Ovary (tissue), 9 donors: ENCODE measurements around the gene LDLRAD2. TPM values are rescaled to one million over a fixed set of nuclear protein-coding genes. Genes with fewer than 3 reads are reported as not detected.
"Not testable (repeated sequence)": the region's sequence is repeated elsewhere in the genome, so short reads cannot be mapped to it uniquely, and the experiment has no call there.

Experiments used
- DNase-seq, 5 donors: peaks; one replicate each; pipeline ENCODE4 v3.0.0-alpha.2; 2019 to 2020
- H3K27ac ChIP-seq, 2 donors: fragments of 200-600 bp; one replicate each; pipeline versions ENCODE4 v1.5.1 to v1.8.0; 2019 to 2022
- H3K27me3 ChIP-seq: fragments of 200-600 bp; one replicate; pipeline ENCODE4 v1.8.0; 2022
- H3K36me3 ChIP-seq: fragments of 200-600 bp; sonication (generic); one replicate; pipeline ENCODE4 v1.5.1; 2019
- H3K4me1 ChIP-seq: one replicate; pipeline ENCODE4 v1.8.1; 2013; ENCODE audit warnings: mild to moderate bottlenecking, moderate library complexity; ENCODE audit not compliant: insufficient read depth
- H3K4me3 ChIP-seq: fragments of 200-600 bp; sonication (generic); one replicate; pipeline ENCODE4 v1.5.1; 2017
- H3K9me3 ChIP-seq, 2 donors: fragments of 200-600 bp in 1 of 2; sonication (generic) in 1 of 2; one replicate each; pipeline versions ENCODE4 v1.5.1 to v1.8.1; 2013 to 2019; ENCODE audit warnings: mild to moderate bottlenecking in 1 of 2, moderate library complexity in 1 of 2
- EP300 ChIP-seq: sonication (generic); formaldehyde crosslinking; IDR thresholded peaks from one replicate; pipeline ENCODE4 v1.6.1; 2017; ENCODE audit warnings: antibody characterized with exemption
- POLR2A ChIP-seq: fragments of 450-650 bp; IDR thresholded peaks from one replicate; pipeline ENCODE4 v1.6.1; 2017; ENCODE audit warnings: antibody characterized with exemption, mild to moderate bottlenecking, moderate library complexity
- WGBS, 3 donors: extraction: QIAGEN DNeasy Blood & Tissue Kit in 1 of 3; methylation state at CpG; one replicate each; pipeline versions ENCODE4 v1.1.5 to v1.1.7; 2013 to 2017; 5-methylcytosine and 5-hydroxymethylcytosine counted together
- intact Hi-C, 4 donors: fragments of 100-400 bp; cut with DNase I; formaldehyde crosslinking; loops; one replicate each; pipeline versions ENCODE4 v1.11.0 to v1.15.1; 2022 to 2023
- polyA plus RNA-seq, 2 donors: library from polyadenylated mRNA; stranded (reverse); fragments of 200-250 nt in 1 of 2; fragments of 350-450 nt in 1 of 2; fragmentation: Illumina TruSeq in 1 of 2; extraction: RNeasy Lipid Tissue Mini Kit (QIAGEN cat#74804) in 1 of 2; gene quantifications; one replicate each; pipeline ENCODE4 v1.2.3, GENCODE V29; 2013 to 2014
- total RNA-seq, 7 donors: library from RNA; depleted of rRNA in 2 of 7; stranded (reverse); fragments of >200 nt in 2 of 7; fragmentation: NEBNext Ultra II Directional in 3 of 7; extraction: Animal tissue kit (Norgen Biotek cat#: 25700) in 3 of 7; gene quantifications; one replicate each; pipeline versions ENCODE4 v1.1.0 to v1.2.4, GENCODE V29; 2016 to 2023
- TF ChIP-seq, protein P1 (sequence below), 3 donors: fragments of 450-650 bp in 2 of 3; fragments of 200-600 bp in 1 of 3; IDR thresholded peaks; one replicate each; pipeline versions ENCODE4 v1.5.1 to v1.8.0; 2016 to 2022; ENCODE audit warnings: antibody characterized with exemption in 3 of 3, mild to moderate bottlenecking in 1 of 3
- donor health status: DM: no; HTN: no; CAD: no; lungs with moderate emphysema.
- donor health status: DM: no; HTN: no; CAD: no.
- donor health status: Bipolar disorder and iron deficiency.
- donor health status: DM: yes; HTN: yes; CAD: no.
- donor health status: DM: no; HTN: no; CAD: no.
- donor health status: DM: yes; HTN: yes; CAD: no.

LDLRAD2 gene
- total and polyA plus RNA-seq, 9 donors: 0.07 to 0.88 (median 0.23) TPM; not detected in 2

DNA sequence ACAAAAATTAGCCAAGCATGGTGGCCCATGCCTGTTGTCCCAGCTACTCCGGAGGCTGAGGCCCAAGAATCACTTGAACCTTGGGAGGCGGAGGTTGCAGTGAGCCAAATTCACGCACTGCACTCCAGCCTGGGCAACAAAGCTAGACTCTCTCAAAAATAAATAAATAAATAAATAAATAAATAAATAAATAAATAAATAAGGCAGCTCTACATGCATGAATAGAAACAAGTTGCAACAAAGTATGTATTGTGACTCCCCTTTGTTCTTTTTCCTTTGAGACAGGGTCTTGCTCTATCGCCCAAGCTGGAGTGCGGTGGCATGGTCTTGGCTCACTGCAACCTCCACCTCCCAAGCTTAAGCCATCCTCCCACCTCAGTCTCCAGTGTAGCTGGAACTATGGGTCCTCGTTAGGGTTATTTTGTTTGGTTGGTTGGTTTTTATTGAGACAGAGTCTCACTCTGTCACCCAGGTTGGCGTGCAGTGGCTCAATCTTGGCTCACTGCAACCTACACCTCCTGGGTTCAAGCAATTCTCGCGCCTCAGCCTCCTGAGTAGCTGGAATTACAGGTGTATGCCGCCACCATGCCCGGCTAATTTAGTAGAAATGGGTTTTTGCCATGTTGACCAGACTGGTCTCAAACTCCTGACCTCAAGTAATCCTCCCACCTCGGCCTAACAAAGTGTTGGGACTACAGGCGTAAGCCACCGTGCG is 37.1 kb upstream of the LDLRAD2 start:
- Histone ChIP-seq H3K27me3 (no peaks in the 10 kb centered on the region), H3K36me3 (no peaks in the 10 kb centered on the region), H3K9me3 (no peaks in the 10 kb centered on the region), H3K27ac (no peak overlapping the region), H3K4me3 (no peak overlapping the region), H3K4me1 (peaks cover 1% of the 10 kb centered on the region)
- intact Hi-C loops: no loop called here
- TF ChIP-seq POLR2A: no peak
- TF ChIP-seq, protein P1, sequence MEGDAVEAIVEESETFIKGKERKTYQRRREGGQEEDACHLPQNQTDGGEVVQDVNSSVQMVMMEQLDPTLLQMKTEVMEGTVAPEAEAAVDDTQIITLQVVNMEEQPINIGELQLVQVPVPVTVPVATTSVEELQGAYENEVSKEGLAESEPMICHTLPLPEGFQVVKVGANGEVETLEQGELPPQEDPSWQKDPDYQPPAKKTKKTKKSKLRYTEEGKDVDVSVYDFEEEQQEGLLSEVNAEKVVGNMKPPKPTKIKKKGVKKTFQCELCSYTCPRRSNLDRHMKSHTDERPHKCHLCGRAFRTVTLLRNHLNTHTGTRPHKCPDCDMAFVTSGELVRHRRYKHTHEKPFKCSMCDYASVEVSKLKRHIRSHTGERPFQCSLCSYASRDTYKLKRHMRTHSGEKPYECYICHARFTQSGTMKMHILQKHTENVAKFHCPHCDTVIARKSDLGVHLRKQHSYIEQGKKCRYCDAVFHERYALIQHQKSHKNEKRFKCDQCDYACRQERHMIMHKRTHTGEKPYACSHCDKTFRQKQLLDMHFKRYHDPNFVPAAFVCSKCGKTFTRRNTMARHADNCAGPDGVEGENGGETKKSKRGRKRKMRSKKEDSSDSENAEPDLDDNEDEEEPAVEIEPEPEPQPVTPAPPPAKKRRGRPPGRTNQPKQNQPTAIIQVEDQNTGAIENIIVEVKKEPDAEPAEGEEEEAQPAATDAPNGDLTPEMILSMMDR (IDR thresholded peaks at IDR 0.05): no peak
- no peak for TF ChIP-seq EP300
- 88 to 93% (median 92%) methylated on average over 15 of the region's 15 CpGs for WGBS, 3 donors
- no peak for DNase-seq

DNA sequence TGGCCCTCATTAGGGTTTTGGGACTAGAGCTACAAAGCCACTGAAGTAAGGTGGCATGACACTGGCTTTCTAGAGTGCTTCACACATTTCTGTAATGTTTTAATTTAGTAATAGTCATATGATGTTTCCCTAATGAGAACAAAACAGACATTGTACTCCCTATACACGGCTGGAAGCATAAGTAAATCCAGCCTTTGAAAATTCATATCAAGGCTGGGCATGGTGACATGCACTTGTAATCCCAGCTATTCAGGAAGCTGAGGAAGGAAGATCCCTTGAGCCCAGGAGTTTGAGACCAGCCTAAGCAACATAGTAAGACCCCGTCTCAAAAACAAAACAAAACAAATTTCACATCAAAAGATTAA is 36.5 kb upstream of the LDLRAD2 start:
- 24 to 31% (median 27%) methylated on average over 2 of the region's 2 CpGs for WGBS, 3 donors
- TF ChIP-seq, protein P1 (IDR thresholded peaks at IDR 0.05): no peak
- TF ChIP-seq POLR2A: no peak
- TF ChIP-seq EP300: no peak
- Histone ChIP-seq H3K9me3 (no peaks in the 10 kb centered on the region), H3K27me3 (no peaks in the 10 kb centered on the region), H3K36me3 (no peaks in the 10 kb centered on the region), H3K4me3 (no peak overlapping the region), H3K4me1 (peaks cover 1% of the 10 kb centered on the region), H3K27ac (no peak overlapping the region)
- no peak for DNase-seq
- intact Hi-C loops: no loop called here

DNA sequence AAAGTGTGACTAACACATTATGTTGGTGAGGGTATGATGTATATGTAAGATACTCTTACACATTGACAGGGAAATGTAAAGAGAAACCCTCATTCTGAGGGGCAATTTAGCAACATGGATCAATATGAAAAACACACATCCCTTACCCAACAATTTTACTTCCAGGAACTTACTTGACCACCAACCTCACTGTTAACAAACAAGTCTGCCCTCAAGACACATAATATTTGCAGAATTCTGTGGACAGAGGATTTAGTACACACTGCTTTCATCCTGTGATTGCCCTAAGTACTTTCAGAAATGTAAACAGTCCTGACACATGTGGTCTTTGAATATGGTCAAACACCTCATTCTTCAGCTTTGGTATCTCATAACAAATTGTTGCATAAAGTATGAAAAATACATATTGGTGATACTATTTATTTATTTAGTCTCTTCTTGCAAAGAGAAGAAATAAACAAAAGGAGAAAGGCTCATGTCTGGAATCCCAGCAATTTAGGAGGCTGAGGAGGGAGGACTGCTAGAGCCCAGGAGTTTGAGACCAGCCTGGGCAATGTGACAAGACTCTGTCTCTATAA is 36.0 kb upstream of the LDLRAD2 start:
- no peak for TF ChIP-seq POLR2A
- TF ChIP-seq EP300: no peak
- TF ChIP-seq, protein P1 (IDR thresholded peaks at IDR 0.05): no peak
- no peak for DNase-seq
- Histone ChIP-seq H3K36me3 (no peaks in the 10 kb centered on the region), H3K27me3 (no peaks in the 10 kb centered on the region), H3K4me1 (peaks cover 1% of the 10 kb centered on the region), H3K9me3 (no peaks in the 10 kb centered on the region), H3K27ac (no peak overlapping the region), H3K4me3 (no peak overlapping the region)
- intact Hi-C loops: no loop called here

DNA sequence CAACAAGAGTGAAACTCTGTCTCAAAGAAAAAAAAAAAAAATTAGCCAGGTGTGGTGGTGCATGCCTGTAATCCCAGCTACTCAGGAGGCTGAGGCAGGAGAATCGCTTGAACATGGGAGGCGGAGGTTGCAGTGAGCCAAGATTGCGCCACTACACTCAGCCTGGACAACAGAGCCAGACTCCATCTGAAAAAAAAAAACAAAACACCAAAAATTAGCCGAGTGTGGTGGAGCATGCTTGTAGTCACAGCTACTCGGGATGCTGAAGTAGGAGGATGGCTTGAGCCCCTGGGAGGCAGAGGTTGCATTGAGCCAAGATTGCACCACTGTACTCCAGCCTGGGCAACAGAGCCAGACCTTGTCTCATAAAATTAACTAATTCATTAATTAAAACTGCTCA is 35.1 kb upstream of the LDLRAD2 start:
- H3K4me3 ChIP-seq, H3K27ac ChIP-seq, H3K4me1 ChIP-seq, H3K36me3 ChIP-seq, H3K27me3 ChIP-seq, intact Hi-C loops, H3K9me3 ChIP-seq, DNase-seq: not testable (repeated sequence)
- 63 to 92% (median 76%) methylated on average over 5 of the region's 5 CpGs for WGBS, 3 donors

DNA sequence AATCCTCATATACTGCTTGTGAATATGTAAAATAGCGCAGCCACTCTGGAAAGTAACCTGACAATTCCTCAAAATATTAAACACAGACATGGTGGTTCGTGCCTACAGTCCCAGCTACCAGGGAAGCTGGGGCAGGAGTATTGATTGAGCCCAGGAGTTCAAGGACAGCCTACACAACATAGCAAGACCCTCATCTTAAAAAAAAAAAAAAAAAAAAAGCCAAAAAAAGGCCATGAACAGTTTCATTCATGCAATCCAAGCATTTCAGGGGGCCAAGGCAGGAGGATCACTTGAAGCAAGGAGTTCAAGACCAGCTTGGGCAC is 33.7 kb upstream of the LDLRAD2 start:
- no peaks in the 10 kb centered on the region for H3K9me3 ChIP-seq
- H3K4me1 ChIP-seq: peaks cover 4% of the 10 kb centered on the region
- no peak for DNase-seq
- no peak overlapping the region for H3K27ac ChIP-seq
- H3K27me3 ChIP-seq: no peaks in the 10 kb centered on the region
- TF ChIP-seq, protein P1 (IDR thresholded peaks at IDR 0.05): no peak
- TF ChIP-seq POLR2A (no peak), EP300 (no peak)
- intact Hi-C loops: no loop called here
- WGBS, 3 donors: 88 to 93% (median 89%) methylated on average over 2 of the region's 2 CpGs
- no peaks in the 10 kb centered on the region for H3K36me3 ChIP-seq
- H3K4me3 ChIP-seq: no peak overlapping the region
